Breast epithelium (tissue), 3 donors: Measurements from ENCODE around the gene INPPL1.

Experiments used
- POLR2A ChIP-seq: fragments of 450-650 bp; IDR thresholded peaks from one replicate; pipeline ENCODE4 v1.6.1; 2016; ENCODE audit warnings: antibody characterized with exemption, mild to moderate bottlenecking, moderate library complexity
- POLR2AphosphoS5 ChIP-seq, 3 donors: sonication (generic); formaldehyde crosslinking; IDR thresholded peaks; one replicate each; pipeline ENCODE4 v1.6.1; 2017; ENCODE audit warnings: antibody characterized with exemption in 3 of 3
- TF ChIP-seq, protein P1 (sequence below), 3 donors: fragments of 450-650 bp; IDR thresholded peaks; one replicate each; pipeline ENCODE4 v1.5.1; 2016 to 2017; ENCODE audit warnings: antibody characterized with exemption in 3 of 3, mild to moderate bottlenecking in 3 of 3, moderate library complexity in 3 of 3

GRCh38 chr11:72229336-72229924 is 4.9 kb downstream of the INPPL1 start:
- TF ChIP-seq, protein P1, sequence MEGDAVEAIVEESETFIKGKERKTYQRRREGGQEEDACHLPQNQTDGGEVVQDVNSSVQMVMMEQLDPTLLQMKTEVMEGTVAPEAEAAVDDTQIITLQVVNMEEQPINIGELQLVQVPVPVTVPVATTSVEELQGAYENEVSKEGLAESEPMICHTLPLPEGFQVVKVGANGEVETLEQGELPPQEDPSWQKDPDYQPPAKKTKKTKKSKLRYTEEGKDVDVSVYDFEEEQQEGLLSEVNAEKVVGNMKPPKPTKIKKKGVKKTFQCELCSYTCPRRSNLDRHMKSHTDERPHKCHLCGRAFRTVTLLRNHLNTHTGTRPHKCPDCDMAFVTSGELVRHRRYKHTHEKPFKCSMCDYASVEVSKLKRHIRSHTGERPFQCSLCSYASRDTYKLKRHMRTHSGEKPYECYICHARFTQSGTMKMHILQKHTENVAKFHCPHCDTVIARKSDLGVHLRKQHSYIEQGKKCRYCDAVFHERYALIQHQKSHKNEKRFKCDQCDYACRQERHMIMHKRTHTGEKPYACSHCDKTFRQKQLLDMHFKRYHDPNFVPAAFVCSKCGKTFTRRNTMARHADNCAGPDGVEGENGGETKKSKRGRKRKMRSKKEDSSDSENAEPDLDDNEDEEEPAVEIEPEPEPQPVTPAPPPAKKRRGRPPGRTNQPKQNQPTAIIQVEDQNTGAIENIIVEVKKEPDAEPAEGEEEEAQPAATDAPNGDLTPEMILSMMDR (IDR thresholded peaks at IDR 0.05) = no peak
- no peak for TF ChIP-seq POLR2A
- TF ChIP-seq POLR2AphosphoS5 (IDR thresholded peaks at IDR 0.05) = no peak
